HCT116 (cell line): ENCODE measurements around the gene NAA25. TPM values are rescaled to one million over a fixed set of nuclear protein-coding genes. Genes with fewer than 3 reads are reported as not detected.
"Not testable (repeated sequence)": the region's sequence is repeated elsewhere in the genome, so short reads cannot be mapped to it uniquely, and the experiment has no call there.

Experiments used
- ATAC-seq: fragments of 200-7000 bp; cut with Tn5 transposase; 2 replicates; pipeline ENCODE4 v1.9.1; 2020; ENCODE audit warnings: mild to moderate bottlenecking, moderate library complexity
- BruUV-seq: library from RNA; stranded (reverse); fragments of 400-500 nt; replicated peaks from 2 replicates; lab custom pipeline; 2021; lab: Mats Ljungman, UMichigan
- CTCF ChIA-PET: fragments of 300-600 bp; sonication (Branson Sonifier 250); formaldehyde crosslinking; loops from one replicate; lab custom pipeline; 2021; ENCODE audit warnings: antibody characterized with exemption; lab: Charles Lee
- POLR2A ChIA-PET: fragments of 300-600, 350-600 bp; sonication (Branson Sonifier 250); formaldehyde crosslinking; loops from one replicate; lab custom pipeline; 2021; ENCODE audit warnings: antibody characterized with exemption; lab: Charles Lee
- RAD21 ChIA-PET, 2 experiments: fragments of 300-600 bp; sonication (Branson Sonifier 250); formaldehyde crosslinking; loops; one replicate each; lab custom pipeline; 2023; ENCODE audit warnings: low total read pairs in 2 of 2; ENCODE audit not compliant: uncharacterized antibody in 2 of 2, unreplicated experiment in 2 of 2, low non-redundant PET in 1 of 2; lab: Charles Lee
- DNase-seq: peaks from one replicate; pipeline ENCODE4 v3.0.0-alpha.2; 2010; ENCODE audit warnings: low read depth, low spot score
- H2AFZ ChIP-seq: fragments of 200-600 bp; shearing (Covaris generic), sonication (generic); 2 replicates; pipeline ENCODE4 v1.6.1; 2017; ENCODE audit warnings: low read depth, mixed run types, mixed read lengths, antibody characterized with exemption, low read length; ENCODE audit not compliant: poor library complexity, severe bottlenecking
- H3K27ac ChIP-seq: 2 replicates; pipeline ENCODE4 v1.5.1; 2012; ENCODE audit warnings: low read depth, low read length
- H3K27me3 ChIP-seq: fragments of 200-600 bp; sonication (generic); 2 replicates; pipeline ENCODE4 v1.6.1; 2016; ENCODE audit warnings: mixed run types, low read length, mixed read lengths; ENCODE audit not compliant: insufficient read depth
- H3K36me3 ChIP-seq, 2 experiments: fragments of 200-500 bp in 1 of 2; fragments of 200-600 bp in 1 of 2; sonication (Bioruptor generic) in 1 of 2; sonication (generic) in 1 of 2; 2 replicates each; pipeline versions ENCODE4 v1.5.1 to v1.6.1; 2014 to 2016; ENCODE audit warnings: low read length in 2 of 2, inconsistent platforms in 1 of 2, mixed read lengths in 1 of 2, mixed run types in 1 of 2; ENCODE audit not compliant: insufficient read depth in 2 of 2, control insufficient read depth in 1 of 2
- H3K4me1 ChIP-seq, 2 experiments: fragments of 200-600 bp in 1 of 2; sonication (generic) in 1 of 2; 2 replicates each; pipeline versions ENCODE4 v1.5.1 to v1.6.1; 2012 to 2017; ENCODE audit warnings: low read length in 2 of 2, inconsistent platforms in 1 of 2, mild to moderate bottlenecking in 1 of 2, mixed read lengths in 1 of 2, mixed run types in 1 of 2, moderate library complexity in 1 of 2; ENCODE audit not compliant: insufficient read depth in 2 of 2, control insufficient read depth in 1 of 2
- H3K4me2 ChIP-seq: fragments of 200-600 bp; sonication (generic); 2 replicates; pipeline ENCODE4 v1.6.1; 2017; ENCODE audit warnings: mixed run types, low read length, mixed read lengths
- H3K4me3 ChIP-seq, 2 experiments: fragments of 200-600 bp in 1 of 2; sonication (generic) in 1 of 2; replicated peaks in 1 of 2; 2 replicates each; pipeline ENCODE4 v1.5.1; 2011 to 2016; ENCODE audit warnings: low read length in 2 of 2, control low read depth in 1 of 2, low read depth in 1 of 2, mild to moderate bottlenecking in 1 of 2, mixed read lengths in 1 of 2, mixed run types in 1 of 2
- H3K79me2 ChIP-seq: fragments of 200-600 bp; sonication (generic); 2 replicates; pipeline ENCODE4 v1.6.1; 2017; ENCODE audit warnings: mild to moderate bottlenecking, mixed run types, low read length, moderate library complexity, mixed read lengths; ENCODE audit not compliant: insufficient read depth
- H3K9ac ChIP-seq: fragments of 200-600 bp; sonication (generic); 2 replicates; pipeline ENCODE4 v1.6.1; 2016; ENCODE audit warnings: low read length, mixed read lengths
- H3K9me2 ChIP-seq: fragments of 200-600 bp; sonication (generic), shearing (Covaris generic); 2 replicates; pipeline ENCODE4 v1.6.1; 2017; ENCODE audit warnings: mixed run types, mild to moderate bottlenecking, moderate library complexity; ENCODE audit not compliant: insufficient read depth
- H3K9me3 ChIP-seq, 2 experiments: fragments of 200-500 bp in 1 of 2; fragments of 200-600 bp in 1 of 2; sonication (Bioruptor generic) in 1 of 2; sonication (generic) in 1 of 2; 2 replicates each; pipeline ENCODE4 v1.6.1; 2014 to 2017; ENCODE audit warnings: low read length in 2 of 2, mixed read lengths in 2 of 2, inconsistent platforms in 1 of 2, low read depth in 1 of 2, mild to moderate bottlenecking in 1 of 2, mixed run types in 1 of 2, moderate library complexity in 1 of 2; ENCODE audit not compliant: control insufficient read depth in 1 of 2, insufficient read depth in 1 of 2
- H4K20me1 ChIP-seq: fragments of 200-600 bp; sonication (generic), shearing (Covaris generic); 2 replicates; pipeline ENCODE4 v1.6.1; 2017; ENCODE audit warnings: mixed run types, mild to moderate bottlenecking, moderate library complexity; ENCODE audit not compliant: insufficient read depth
- CBX3 ChIP-seq: IDR thresholded peaks from 2 replicates; pipeline ENCODE4 v1.6.1; 2012; ENCODE audit warnings: low read depth
- CEBPB ChIP-seq: IDR thresholded peaks from 2 replicates; pipeline ENCODE4 v1.6.1; 2012; ENCODE audit warnings: low read depth
- CTCF ChIP-seq, 3 experiments: fragments of 200-600 bp in 1 of 3; sonication (generic) in 1 of 3; IDR thresholded peaks in 2 of 3; conservative IDR thresholded peaks in 1 of 3; 2 replicates each; pipeline ENCODE4 v1.5.1; 2012 to 2017; ENCODE audit warnings: low read depth in 2 of 3, low read length in 2 of 3, antibody characterized with exemption in 1 of 3, borderline replicate concordance in 1 of 3, control low read depth in 1 of 3, mild to moderate bottlenecking in 1 of 3, mixed read lengths in 1 of 3, mixed run types in 1 of 3, moderate library complexity in 1 of 3; ENCODE audit not compliant: insufficient read depth in 1 of 3
- EGR1 ChIP-seq: IDR thresholded peaks from 2 replicates; pipeline ENCODE4 v1.6.1; 2012; ENCODE audit warnings: low read depth
- ELF1 ChIP-seq: IDR thresholded peaks from 2 replicates; pipeline ENCODE4 v1.6.1; 2012; ENCODE audit warnings: low read depth, borderline replicate concordance
- EZH2 ChIP-seq: fragments of 200-600 bp; sonication (generic); IDR thresholded peaks from 2 replicates; pipeline ENCODE4 v1.6.1; 2017; ENCODE audit warnings: antibody characterized with exemption, mixed run types
- EZH2phosphoT487 ChIP-seq: fragments of 200-600 bp; IDR thresholded peaks from 2 replicates; pipeline ENCODE4 v1.6.1; 2018; ENCODE audit warnings: antibody characterized with exemption, borderline replicate concordance
- RAD21 ChIP-seq: IDR thresholded peaks from 2 replicates; pipeline ENCODE4 v1.6.1; 2012; ENCODE audit warnings: low read depth, mild to moderate bottlenecking
- REST ChIP-seq: IDR thresholded peaks from 2 replicates; pipeline ENCODE4 v1.6.1; 2012; ENCODE audit warnings: low read depth
- SIN3A ChIP-seq: IDR thresholded peaks from 2 replicates; pipeline ENCODE4 v1.6.1; 2012; ENCODE audit warnings: low read depth
- ZBTB33 ChIP-seq: IDR thresholded peaks from 2 replicates; pipeline ENCODE4 v1.6.1; 2011; ENCODE audit warnings: mild to moderate bottlenecking, low read length, moderate library complexity; ENCODE audit not compliant: insufficient replicate concordance; ENCODE audit errors: extremely low read depth
- ZNF274 ChIP-seq: fragments of 200-500 bp; sonication (Bioruptor generic); IDR thresholded peaks from 2 replicates; pipeline ENCODE4 v1.6.1; 2014; ENCODE audit warnings: mild to moderate bottlenecking, low read depth, low read length, inconsistent platforms
- intact Hi-C: fragments of 100-400 bp; cut with micrococcal nuclease; formaldehyde crosslinking; loops from 2 replicates; pipeline ENCODE4 v1.10.0; 2022
- total RNA-seq: library from RNA; stranded (reverse); gene quantifications from one replicate; pipeline ENCODE4 v1.2.1, GENCODE V29; 2021; ENCODE audit not compliant: unreplicated experiment

The NAA25 gene
- total RNA-seq, 1 experiment from 2014 or later, result 56.6 TPM

- H3K4me2 ChIP-seq, BruUV-seq, H3K9me3 ChIP-seq, H3K9ac ChIP-seq, ATAC-seq, H2AFZ ChIP-seq, DNase-seq, H3K27ac ChIP-seq, H3K9me2 ChIP-seq, H3K4me3 ChIP-seq, CTCF ChIA-PET, RAD21 ChIA-PET, POLR2A ChIA-PET, H3K27me3 ChIP-seq: not testable (repeated sequence)
- peaks cover 99% of the 10 kb centered on the region for H3K79me2 ChIP-seq
- intact Hi-C loops, result loop anchor here (10.0 kb wide), 1 partner anchor 282 kb away; the partner anchor contains the start of gene HECTD4
- H3K36me3 ChIP-seq, result peaks cover 10 to 47% of the 10 kb centered on the region in 2 experiments; a peak in 3 of 4 replicates
- peaks cover 24 to 67% of the 10 kb centered on the region in 2 experiments for H3K4me1 ChIP-seq
- peaks cover 19% of the 10 kb centered on the region for H4K20me1 ChIP-seq
These were observed 5.8 kb downstream of the NAA25 start for GRCh38 chr12:112102746-112103145.

GRCh38 chr12:112102127-112102526, 6.5 kb downstream of the NAA25 start:
- RAD21 ChIA-PET, result no interaction called here
- no peak for ATAC-seq
- TF ChIP-seq CTCF (IDR thresholded peaks at IDR 0.05 in 2 of 3, conservative IDR thresholded peaks at IDR 0.05 in 1 of 3; ENCODE audit: borderline replicate concordance in 1 of 3, insufficient read depth in 1 of 3, low read depth in 2 of 3, low read length in 2 of 3) (no peak), SIN3A (no peak), EGR1 (no peak), ZNF274 (no peak), CEBPB (no peak), CBX3 (no peak), EZH2 (no peak), RAD21 (no peak), ZBTB33 (no peak), REST (no peak), ELF1 (no peak), EZH2phosphoT487 (no peak)
- Histone ChIP-seq H3K9me2 (no peaks in the 10 kb centered on the region), H3K4me3 (no peak overlapping the region), H3K36me3 (peaks cover 10 to 47% of the 10 kb centered on the region in 2 experiments; a peak in 3 of 4 replicates), H3K4me2 (no peak overlapping the region), H3K4me1 (peaks cover 28 to 67% of the 10 kb centered on the region in 2 experiments), H3K27ac (no peak overlapping the region), H3K9ac (no peak overlapping the region), H3K9me3 (no peaks in the 10 kb centered on the region), H3K79me2 (peaks cover 98% of the 10 kb centered on the region), H2AFZ (no peak overlapping the region), H4K20me1 (peaks cover 19% of the 10 kb centered on the region), H3K27me3 (no peaks in the 10 kb centered on the region)
- intact Hi-C loops, result loop anchor here (10.0 kb wide), 1 partner anchor 283 kb away; the partner anchor contains the start of gene HECTD4
- POLR2A ChIA-PET, result no interaction called here
- BruUV-seq, result no TSS peak
- CTCF ChIA-PET, result no interaction called here
- no peak for DNase-seq
